WTC11 (cell line): Measurements from ENCODE around the gene RSPH1.

Source experiments
- ZNF232 ChIP-seq: sonication (generic); formaldehyde crosslinking; IDR thresholded peaks from 2 replicates; pipeline ENCODE4 v1.8.0; 2022; ENCODE audit warnings: mild to moderate bottlenecking, missing genetic modification reagents
- TF ChIP-seq, protein P1 (sequence below): sonication (generic); formaldehyde crosslinking; IDR thresholded peaks from 2 replicates; pipeline ENCODE4 v1.8.0; 2022; ENCODE audit warnings: mild to moderate bottlenecking, missing genetic modification reagents

DNA sequence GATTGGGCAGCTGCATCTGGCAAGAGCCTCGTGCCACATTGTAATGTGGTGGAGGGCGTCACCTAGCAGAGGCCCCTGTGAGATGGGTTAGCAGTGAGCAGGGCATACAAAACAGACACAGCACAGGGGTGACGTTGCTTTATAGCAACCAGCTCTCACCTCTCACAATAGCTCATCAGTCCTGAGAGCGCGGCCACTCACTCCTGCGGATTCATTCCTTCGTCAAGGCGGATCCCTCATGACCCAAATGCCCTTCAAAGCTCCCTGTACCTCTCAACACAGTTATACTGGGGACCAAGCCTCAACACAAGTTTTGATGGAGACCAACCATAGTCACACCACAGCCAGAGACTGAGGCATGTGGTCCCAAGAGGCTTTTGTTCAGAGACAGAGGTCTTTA is 40.6 kb upstream of the RSPH1 start:
- no peak for TF ChIP-seq ZNF232
- TF ChIP-seq, protein P1, sequence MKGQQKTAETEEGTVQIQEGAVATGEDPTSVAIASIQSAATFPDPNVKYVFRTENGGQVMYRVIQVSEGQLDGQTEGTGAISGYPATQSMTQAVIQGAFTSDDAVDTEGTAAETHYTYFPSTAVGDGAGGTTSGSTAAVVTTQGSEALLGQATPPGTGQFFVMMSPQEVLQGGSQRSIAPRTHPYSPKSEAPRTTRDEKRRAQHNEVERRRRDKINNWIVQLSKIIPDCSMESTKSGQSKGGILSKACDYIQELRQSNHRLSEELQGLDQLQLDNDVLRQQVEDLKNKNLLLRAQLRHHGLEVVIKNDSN: no peak
